Ascending aorta (tissue), 2 donors: Measurements from ENCODE around the gene CHST15. TPM values are rescaled to one million over a fixed set of nuclear protein-coding genes. Genes with fewer than 3 reads are reported as not detected.

ENCODE experiments used
- DNase-seq, 2 donors: peaks; one replicate each; pipeline ENCODE4 v3.0.0-alpha.2; 2019; ENCODE audit warnings: low spot score in 2 of 2
- H3K27ac ChIP-seq, 2 donors: fragments of 200-600 bp; sonication (generic); one replicate each; pipeline ENCODE4 v1.5.1; 2016 to 2017; ENCODE audit warnings: mild to moderate bottlenecking in 1 of 2
- H3K27me3 ChIP-seq: fragments of 200-600 bp; sonication (generic); one replicate; pipeline ENCODE4 v1.5.1; 2017
- H3K36me3 ChIP-seq, 2 donors: fragments of 200-600 bp; sonication (generic); one replicate each; pipeline ENCODE4 v1.5.1; 2016
- H3K4me1 ChIP-seq, 2 donors: fragments of 200-600 bp; sonication (generic); one replicate each; pipeline ENCODE4 v1.5.1; 2016 to 2017; ENCODE audit warnings: mild to moderate bottlenecking in 1 of 2
- H3K4me3 ChIP-seq, 2 donors: fragments of 200-600 bp; sonication (generic); one replicate each; pipeline ENCODE4 v1.5.1; 2016 to 2017; ENCODE audit warnings: mild to moderate bottlenecking in 1 of 2
- H3K9me3 ChIP-seq, 2 donors: fragments of 200-600 bp; sonication (generic); one replicate each; pipeline ENCODE4 v1.5.1; 2016
- CTCF ChIP-seq, 3 experiments: fragments of 200-600 bp in 2 of 3; fragments of 450-650 bp in 1 of 3; sonication (generic) in 2 of 3; IDR thresholded peaks; one replicate each; pipeline ENCODE4 v1.5.1; 2016 to 2019; ENCODE audit warnings: antibody characterized with exemption in 3 of 3, mild to moderate bottlenecking in 1 of 3, moderate library complexity in 1 of 3
- intact Hi-C: fragments of 100-400 bp; cut with DNase I; formaldehyde crosslinking; loops from one replicate; pipeline ENCODE4 v1.15.1; 2023
- total RNA-seq: library from RNA; depleted of rRNA; stranded (reverse); fragments of >200 nt; gene quantifications from one replicate; pipeline ENCODE4 v1.1.0, GENCODE V29; 2016

CHST15 gene
- total RNA-seq, 1 donor from 2014 or later = 20.4 TPM

- Histone ChIP-seq H3K9me3 (no peaks in the 10 kb centered on the region), H3K27ac (no peak overlapping the region), H3K36me3 (no peaks in the 10 kb centered on the region), H3K27me3 (no peaks in the 10 kb centered on the region), H3K4me1 (peaks cover under 1 to 3% of the 10 kb centered on the region in 2 donors), H3K4me3 (no peak overlapping the region)
- intact Hi-C loops = loop anchor here (5.0 to 10.0 kb wide), 2 partner anchors 92 to 265 kb away; partner anchors contain the start of gene CHST15
- DNase-seq = peak in 1 of 2 donors; percentile 55
- TF ChIP-seq CTCF (IDR thresholded peaks at IDR 0.05) = no peak
Measured at GRCh38 chr10:123999956-124000615, 93.3 kb downstream of the CHST15 start.

GRCh38 chr10:123999261-123999660, 94.1 kb downstream of the CHST15 start:
- Histone ChIP-seq H3K27me3 (no peaks in the 10 kb centered on the region), H3K9me3 (no peaks in the 10 kb centered on the region), H3K4me3 (no peak overlapping the region), H3K36me3 (no peaks in the 10 kb centered on the region), H3K4me1 (peaks cover 3 to 7% of the 10 kb centered on the region in 2 donors), H3K27ac (no peak overlapping the region)
- DNase-seq = peak in 1 of 2 donors; percentile 39
- TF ChIP-seq CTCF (IDR thresholded peaks at IDR 0.05) = no peak
- intact Hi-C loops = loop anchor here (5.0 to 10.0 kb wide), 2 partner anchors 93 to 266 kb away; partner anchors contain the start of gene CHST15

GRCh38 chr10:123998197-123999141, 94.9 kb downstream of the CHST15 start:
- intact Hi-C loops = loop anchor here (5.0 to 10.0 kb wide), 2 partner anchors 94 to 266 kb away; partner anchors contain the start of gene CHST15
- Histone ChIP-seq H3K27me3 (no peaks in the 10 kb centered on the region), H3K9me3 (no peaks in the 10 kb centered on the region), H3K36me3 (no peaks in the 10 kb centered on the region), H3K4me1 (peaks cover 3 to 8% of the 10 kb centered on the region in 2 donors), H3K27ac (no peak overlapping the region), H3K4me3 (no peak overlapping the region)
- TF ChIP-seq CTCF (IDR thresholded peaks at IDR 0.05) = no peak
- DNase-seq = peak in 1 of 2 donors; percentile 18

- intact Hi-C loops = loop anchor here (5.0 to 10.0 kb wide), 2 partner anchors 95 to 267 kb away; partner anchors contain the start of gene CHST15
- Histone ChIP-seq H3K27ac (peak overlapping the region in 1 of 2 donors; percentile 28), H3K36me3 (no peaks in the 10 kb centered on the region), H3K27me3 (no peaks in the 10 kb centered on the region), H3K4me1 (peaks cover 3 to 8% of the 10 kb centered on the region in 2 donors), H3K4me3 (no peak overlapping the region), H3K9me3 (no peaks in the 10 kb centered on the region)
- peak in 1 of 2 donors; percentile 39 for DNase-seq
- TF ChIP-seq CTCF (IDR thresholded peaks at IDR 0.05) = no peak
Measured at GRCh38 chr10:123997486-123998196, 95.8 kb downstream of the CHST15 start.

- H3K27me3 ChIP-seq = peaks cover 4% of the 10 kb centered on the region
- TF ChIP-seq CTCF (IDR thresholded peaks at IDR 0.05) = no peak
- peak overlapping the region in 1 of 2 donors; percentile 28 for H3K27ac ChIP-seq
- H3K36me3 ChIP-seq = no peaks in the 10 kb centered on the region
- H3K9me3 ChIP-seq = no peaks in the 10 kb centered on the region
- H3K4me3 ChIP-seq = no peak overlapping the region
- intact Hi-C loops = loop anchor here (5.0 to 10.0 kb wide), 2 partner anchors 95 to 268 kb away; partner anchors contain the start of gene CHST15
- no peak for DNase-seq
- peaks cover 3 to 8% of the 10 kb centered on the region in 2 donors for H3K4me1 ChIP-seq
Measured at GRCh38 chr10:123997013-123997412, 96.4 kb downstream of the CHST15 start.
